Activated CD4-positive, alpha-beta T cell treated with anti-CD3 and anti-CD28 coated beads, Interleukin-2, amount 10 ng/mL, durations not matched to agents 24 days and 14 days (primary cell): ENCODE results near the gene TBX18. TPM values are rescaled to one million over a fixed set of nuclear protein-coding genes. Genes with fewer than 3 reads are reported as not detected.

Experiments used
- DNase-seq: peaks from one replicate; pipeline ENCODE4 v3.0.0; 2022
- H3K27ac Mint-ChIP-seq: one replicate; pipeline ENCODE4 v1.8.0; 2022; ENCODE audit warnings: mild to moderate bottlenecking, mixed read lengths
- H3K27me3 Mint-ChIP-seq: one replicate; pipeline ENCODE4 v1.8.0; 2022; ENCODE audit warnings: mixed read lengths
- H3K36me3 Mint-ChIP-seq: one replicate; pipeline ENCODE4 v1.8.0; 2022; ENCODE audit warnings: low read depth, mild to moderate bottlenecking, mixed read lengths
- H3K4me1 Mint-ChIP-seq: one replicate; pipeline ENCODE4 v1.8.0; 2021; ENCODE audit warnings: mixed read lengths
- H3K4me3 Mint-ChIP-seq: one replicate; pipeline ENCODE4 v1.8.0; 2022; ENCODE audit warnings: mild to moderate bottlenecking, moderate library complexity, mixed read lengths
- H3K9me3 Mint-ChIP-seq: one replicate; pipeline ENCODE4 v1.8.0; 2021; ENCODE audit warnings: mixed read lengths
- intact Hi-C: fragments of 100-400 bp; cut with micrococcal nuclease; formaldehyde crosslinking; loops from one replicate; pipeline ENCODE4 v1.15.1; 2023
- total RNA-seq: library from RNA; stranded (reverse); gene quantifications from 2 replicates; pipeline ENCODE4 v1.2.3, GENCODE V29; 2022

The TBX18 gene
- not detected in 2 replicates for total RNA-seq

DNA sequence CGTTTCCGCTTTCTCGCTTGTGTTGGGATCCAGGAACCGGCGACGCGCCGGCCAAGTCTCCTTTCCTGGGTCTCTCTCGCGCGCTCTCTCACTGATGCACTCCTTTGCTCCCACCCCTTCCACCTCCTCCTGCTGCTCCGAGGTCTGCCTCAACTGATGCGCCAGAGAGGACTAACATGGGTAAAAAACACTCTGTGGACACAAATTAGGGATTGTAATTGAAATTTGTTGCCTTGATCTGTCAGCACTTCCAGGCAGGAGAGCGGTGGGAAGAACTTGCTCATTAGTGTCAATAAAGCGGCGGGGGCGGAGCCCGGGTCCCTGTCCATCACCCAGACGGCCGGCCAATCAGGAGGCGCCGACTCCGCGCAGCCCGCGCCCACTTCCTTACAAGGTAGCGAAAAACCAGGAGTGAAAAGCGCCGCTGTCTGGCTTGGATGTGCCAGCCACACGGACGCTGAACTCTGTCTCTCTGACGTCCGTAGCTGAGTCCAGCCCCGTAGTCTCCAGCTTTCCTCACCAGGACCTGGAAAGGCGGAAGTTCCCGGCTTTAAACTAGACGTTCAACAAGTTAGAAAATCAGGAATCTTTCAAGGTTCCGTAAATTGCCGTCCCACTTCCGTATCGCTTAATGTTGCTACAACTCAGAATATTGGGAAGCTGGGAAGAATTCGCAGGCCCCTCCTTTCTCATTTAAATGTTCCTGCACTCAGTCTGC is at the start of gene TBX18:
Gene TBX18, minus strand, starts transcription at position 267 of the 718 bp plus-strand sequence. CDS start 417 bp downstream, outside the sequence.
- DNase-seq = peak; percentile 65
- Mint-ChIP-seq H3K36me3 (peaks cover 7% of the 10 kb centered on the region), H3K9me3 (peaks cover 20% of the 10 kb centered on the region), H3K4me1 (peaks cover 5% of the 10 kb centered on the region), H3K27ac (peak within 1 kb of the TSS; percentile 82), H3K27me3 (peaks cover 68% of the 10 kb centered on the region), H3K4me3 (peak within 1 kb of the TSS; percentile 63)
- intact Hi-C loops = loop anchor here (10.0 kb wide), 2 partner anchors 910 to 1060 kb away; partner anchors contain the start of genes CYB5R4, RIPPLY2 and SNAP91

DNA sequence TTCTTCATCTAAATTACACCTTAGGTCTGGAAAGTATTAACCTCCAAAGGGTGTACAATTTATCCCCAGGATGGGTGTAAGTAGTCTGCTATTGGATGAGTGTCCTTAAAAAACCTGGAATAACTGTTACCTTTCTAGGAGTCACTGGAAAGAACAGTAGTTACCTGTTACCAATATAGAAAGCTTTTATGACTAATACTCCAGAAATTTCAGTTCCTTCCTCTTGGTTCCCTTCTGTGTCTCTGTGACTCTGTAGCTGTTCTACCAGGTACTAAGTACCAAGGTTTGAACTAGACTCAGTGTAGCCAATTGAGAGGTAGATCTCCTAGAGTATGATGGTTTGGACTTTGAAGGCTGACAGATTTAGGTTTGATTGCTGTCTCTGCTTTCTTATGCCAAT is 47.0 kb upstream of the TBX18 start:
- DNase-seq = no peak
- H3K4me1 Mint-ChIP-seq = no peaks in the 10 kb centered on the region
- no peak overlapping the region for H3K27ac Mint-ChIP-seq
- intact Hi-C loops = no loop called here
- H3K27me3 Mint-ChIP-seq = no peaks in the 10 kb centered on the region
- H3K36me3 Mint-ChIP-seq = no peaks in the 10 kb centered on the region
- H3K9me3 Mint-ChIP-seq = no peaks in the 10 kb centered on the region
- no peak overlapping the region for H3K4me3 Mint-ChIP-seq

DNA sequence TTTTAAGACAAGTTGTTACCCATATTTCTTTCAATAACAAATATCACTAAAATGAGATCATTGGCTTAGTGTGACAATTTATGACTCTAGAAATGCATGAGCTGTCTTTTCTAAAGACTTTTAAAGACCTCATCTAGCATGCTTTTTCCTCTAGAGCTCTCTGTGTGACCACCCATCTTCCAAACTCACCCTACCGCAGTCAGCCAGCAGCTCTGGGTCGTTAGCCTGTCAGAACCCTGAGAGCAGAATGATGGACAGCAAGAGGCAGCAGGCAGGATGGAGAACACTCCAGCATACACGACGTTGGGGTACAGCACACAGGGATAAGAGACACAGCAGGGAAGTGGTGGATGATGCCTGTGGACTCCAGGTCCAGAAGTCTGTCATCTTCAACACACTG is 45.1 kb upstream of the TBX18 start:
- DNase-seq = no peak
- Mint-ChIP-seq H3K27ac (no peak overlapping the region), H3K36me3 (no peaks in the 10 kb centered on the region), H3K4me1 (no peaks in the 10 kb centered on the region), H3K4me3 (no peak overlapping the region), H3K27me3 (no peaks in the 10 kb centered on the region), H3K9me3 (no peaks in the 10 kb centered on the region)
- intact Hi-C loops = no loop called here

DNA sequence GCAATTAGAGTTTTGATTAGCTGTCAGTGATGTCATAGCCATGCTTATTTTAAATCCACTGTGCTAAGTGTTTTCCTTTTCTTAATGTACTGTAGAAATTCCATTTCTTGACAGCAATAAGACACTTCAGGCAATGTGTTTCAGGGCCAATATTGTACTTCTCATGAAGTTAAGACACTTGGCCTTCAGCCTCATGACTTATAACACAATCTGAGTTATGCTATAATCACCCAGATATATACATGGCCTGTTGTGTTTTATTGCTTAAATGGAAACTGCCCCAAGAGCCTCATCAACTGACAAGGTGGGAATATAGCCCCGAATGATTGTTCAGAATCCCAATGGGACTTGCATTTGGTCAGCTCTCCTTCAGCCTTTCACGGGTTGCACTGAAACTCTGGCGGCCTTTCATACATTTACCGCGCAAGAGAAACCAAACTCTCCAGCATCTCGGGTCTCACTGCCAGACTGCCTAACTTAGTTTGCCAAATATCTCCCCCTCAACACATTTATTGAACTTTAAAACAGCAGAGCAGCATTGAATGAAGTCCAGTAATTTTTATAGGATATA is 44.2 kb upstream of the TBX18 start:
- no peak for DNase-seq
- Mint-ChIP-seq H3K9me3 (no peaks in the 10 kb centered on the region), H3K27ac (no peak overlapping the region), H3K4me3 (no peak overlapping the region), H3K4me1 (no peaks in the 10 kb centered on the region), H3K27me3 (no peaks in the 10 kb centered on the region), H3K36me3 (no peaks in the 10 kb centered on the region)
- intact Hi-C loops = no loop called here

DNA sequence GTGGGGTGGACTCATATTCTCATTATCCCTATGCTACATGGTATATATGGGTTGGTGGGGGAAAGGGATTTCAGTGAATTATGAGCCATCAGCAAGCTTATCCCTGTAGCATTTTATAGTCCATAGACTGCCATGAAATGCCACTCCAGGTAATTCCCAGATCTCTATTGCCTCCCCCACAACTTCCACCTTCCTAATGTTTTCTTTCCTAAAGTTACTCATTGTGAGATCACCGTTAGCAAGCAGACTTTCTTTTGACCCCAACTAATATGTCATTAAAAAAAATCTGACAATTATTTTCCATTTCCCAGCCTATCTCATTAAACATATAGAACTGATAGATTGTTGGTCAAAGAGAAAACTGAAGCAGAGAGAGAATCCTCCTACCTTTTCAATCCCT is 40.7 kb upstream of the TBX18 start:
- Mint-ChIP-seq H3K27ac (no peak overlapping the region), H3K4me1 (no peaks in the 10 kb centered on the region), H3K9me3 (no peaks in the 10 kb centered on the region), H3K36me3 (no peaks in the 10 kb centered on the region), H3K27me3 (no peaks in the 10 kb centered on the region), H3K4me3 (no peak overlapping the region)
- no peak for DNase-seq
- intact Hi-C loops = no loop called here

DNA sequence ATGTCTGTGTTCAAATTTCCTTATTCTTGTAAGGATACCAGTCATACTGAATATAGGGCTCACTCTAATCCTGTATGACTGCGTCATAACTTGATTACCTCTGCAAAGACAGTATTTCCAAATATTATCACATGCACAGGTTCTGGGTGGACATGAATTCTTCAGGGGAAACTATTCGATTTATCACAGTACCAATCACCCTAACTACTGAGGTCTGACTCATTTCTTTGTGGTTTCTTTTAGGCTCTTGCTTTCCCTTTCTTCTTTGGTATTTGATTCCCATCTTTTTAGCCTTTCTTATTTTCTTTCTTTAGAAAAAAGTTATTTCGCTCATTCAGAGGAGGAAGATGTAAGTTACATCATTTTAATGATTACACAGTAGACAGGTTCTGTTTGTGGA is 40.3 kb upstream of the TBX18 start:
- H3K4me3 Mint-ChIP-seq = no peak overlapping the region
- no peaks in the 10 kb centered on the region for H3K9me3 Mint-ChIP-seq
- no peaks in the 10 kb centered on the region for H3K4me1 Mint-ChIP-seq
- intact Hi-C loops = no loop called here
- no peak overlapping the region for H3K27ac Mint-ChIP-seq
- no peaks in the 10 kb centered on the region for H3K36me3 Mint-ChIP-seq
- H3K27me3 Mint-ChIP-seq = no peaks in the 10 kb centered on the region
- DNase-seq = no peak

DNA sequence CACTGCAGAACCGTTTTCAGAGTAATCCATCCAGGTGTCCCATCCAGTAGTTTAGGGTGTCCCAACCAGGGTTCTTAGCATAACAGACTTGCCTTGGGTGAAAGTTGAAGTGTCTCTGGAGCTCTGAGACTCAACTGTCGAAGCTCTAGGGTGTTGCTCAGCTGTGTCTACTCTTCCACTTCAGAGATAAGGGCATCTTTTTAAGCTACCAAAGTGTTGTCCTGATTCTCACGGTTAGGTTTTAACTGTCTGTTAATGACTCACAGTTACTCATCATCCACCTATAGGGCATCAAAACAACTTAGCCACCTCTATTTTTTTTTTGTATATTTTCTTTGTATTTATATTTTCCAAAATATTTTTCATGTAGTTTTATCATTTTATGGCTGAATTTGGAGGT is 36.9 kb upstream of the TBX18 start:
- H3K36me3 Mint-ChIP-seq = no peaks in the 10 kb centered on the region
- no peak for DNase-seq
- no peaks in the 10 kb centered on the region for H3K4me1 Mint-ChIP-seq
- H3K4me3 Mint-ChIP-seq = no peak overlapping the region
- no peaks in the 10 kb centered on the region for H3K27me3 Mint-ChIP-seq
- peaks cover 3% of the 10 kb centered on the region for H3K9me3 Mint-ChIP-seq
- no peak overlapping the region for H3K27ac Mint-ChIP-seq
- intact Hi-C loops = no loop called here

DNA sequence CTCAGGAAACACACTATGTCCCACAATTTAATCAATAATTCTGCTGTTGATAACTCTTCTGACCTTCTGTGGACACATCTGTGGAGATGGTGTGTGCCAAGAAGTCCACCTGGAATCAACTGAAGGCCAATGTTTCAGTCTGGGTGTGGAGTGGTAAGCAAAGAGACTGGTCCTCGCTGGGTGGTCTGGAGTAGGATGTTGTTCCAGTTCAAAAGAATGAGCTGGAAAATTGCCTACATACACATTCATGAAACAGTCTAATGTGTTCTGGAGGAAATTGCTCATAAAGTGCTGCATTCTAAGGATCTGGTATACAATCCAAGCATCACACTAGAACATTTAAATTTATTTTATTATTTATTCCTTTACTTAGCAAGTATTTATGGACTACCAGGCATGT is 33.9 kb upstream of the TBX18 start:
- Mint-ChIP-seq H3K4me3 (no peak overlapping the region), H3K9me3 (peaks cover 3% of the 10 kb centered on the region), H3K4me1 (no peaks in the 10 kb centered on the region), H3K27me3 (no peaks in the 10 kb centered on the region), H3K36me3 (no peaks in the 10 kb centered on the region), H3K27ac (no peak overlapping the region)
- DNase-seq = no peak
- intact Hi-C loops = no loop called here

DNA sequence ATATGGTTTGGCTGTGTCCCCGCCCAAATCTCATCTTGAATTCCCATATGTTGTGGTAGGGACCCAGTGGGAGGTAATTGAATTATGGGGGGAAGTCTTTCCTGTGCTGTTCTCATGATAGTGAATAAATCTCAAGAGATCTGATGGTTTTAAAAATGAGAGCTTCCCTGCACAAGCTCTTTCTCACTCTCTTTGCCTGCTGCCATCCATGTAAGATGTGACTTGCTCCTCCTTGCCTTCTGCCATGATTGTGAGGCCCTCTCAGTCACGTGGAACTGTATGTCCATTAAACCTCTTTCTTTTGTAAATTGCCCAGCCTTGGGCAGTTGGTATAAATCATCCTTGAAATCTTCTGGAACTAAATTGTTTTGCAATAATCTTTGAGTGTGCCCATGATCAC is 31.9 kb upstream of the TBX18 start:
- H3K4me1 Mint-ChIP-seq = no peaks in the 10 kb centered on the region
- intact Hi-C loops = no loop called here

DNA sequence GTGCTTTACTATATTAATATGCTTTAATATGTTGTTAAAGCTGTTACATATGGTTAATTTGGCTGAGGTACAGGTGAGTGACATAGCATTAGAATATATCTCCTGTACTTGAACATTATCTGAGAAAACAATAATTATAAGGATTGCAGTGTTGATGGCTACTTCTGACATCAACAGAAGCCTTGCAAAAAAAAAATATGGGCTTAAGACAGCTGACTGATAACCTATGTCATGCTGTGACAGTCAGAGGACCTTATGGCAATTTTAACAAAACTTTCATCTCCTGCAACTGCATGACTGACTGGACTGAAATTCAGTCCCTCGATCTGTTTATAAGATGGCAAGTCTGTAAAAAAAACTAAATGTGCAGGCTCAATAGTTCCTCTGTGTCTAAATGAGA is 27.5 kb upstream of the TBX18 start:
- Mint-ChIP-seq H3K4me3 (no peak overlapping the region), H3K4me1 (no peaks in the 10 kb centered on the region), H3K9me3 (no peaks in the 10 kb centered on the region), H3K27me3 (no peaks in the 10 kb centered on the region), H3K27ac (no peak overlapping the region), H3K36me3 (no peaks in the 10 kb centered on the region)
- intact Hi-C loops = no loop called here
- no peak for DNase-seq

More for the DNA sequence above, 31.9 kb upstream of the TBX18 start:
- Mint-ChIP-seq H3K36me3 (no peaks in the 10 kb centered on the region), H3K4me3 (no peak overlapping the region), H3K27ac (no peak overlapping the region), H3K27me3 (no peaks in the 10 kb centered on the region), H3K9me3 (peaks cover 3% of the 10 kb centered on the region)
- no peak for DNase-seq

DNA sequence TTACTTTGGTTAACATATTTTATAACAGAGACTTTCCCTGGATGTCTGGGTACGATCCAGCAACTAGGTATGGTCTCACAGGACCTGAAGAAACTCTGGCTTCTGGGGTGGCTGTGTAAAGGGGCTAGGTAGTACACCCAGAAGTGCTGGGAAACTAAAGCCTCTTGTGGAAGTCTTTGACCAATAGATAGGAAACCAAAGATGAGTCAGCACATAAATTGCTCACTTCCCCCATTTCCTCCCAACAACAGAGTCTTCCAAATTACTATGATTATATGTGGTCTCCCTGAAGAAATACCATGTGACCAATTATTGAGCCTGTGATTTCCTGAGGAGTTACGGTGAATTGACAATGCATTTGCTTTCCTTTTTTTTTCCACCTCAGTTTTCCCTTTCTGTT is 26.8 kb upstream of the TBX18 start:
- Mint-ChIP-seq H3K9me3 (no peaks in the 10 kb centered on the region), H3K27me3 (no peaks in the 10 kb centered on the region), H3K27ac (no peak overlapping the region), H3K4me1 (no peaks in the 10 kb centered on the region), H3K4me3 (no peak overlapping the region), H3K36me3 (no peaks in the 10 kb centered on the region)
- intact Hi-C loops = no loop called here
- DNase-seq = no peak

DNA sequence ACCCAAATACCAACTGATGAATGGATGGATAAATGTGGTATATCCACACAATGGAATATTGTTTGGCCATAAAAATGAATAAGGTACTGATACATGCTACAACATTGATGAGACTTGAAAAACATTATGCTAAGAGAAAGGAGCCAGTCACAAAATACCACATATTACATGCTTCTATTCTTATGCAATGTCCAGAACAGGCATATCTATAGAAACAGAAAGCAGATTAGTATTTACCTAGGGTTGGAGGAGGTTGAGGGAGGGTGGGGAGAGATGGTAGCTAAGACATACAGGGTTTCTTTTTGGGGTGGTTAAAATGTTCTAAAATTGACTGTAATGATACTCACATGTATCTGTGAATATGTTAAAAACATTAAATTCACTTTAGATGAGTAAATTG is 24.8 kb upstream of the TBX18 start:
- Mint-ChIP-seq H3K27ac (no peak overlapping the region), H3K9me3 (no peaks in the 10 kb centered on the region), H3K4me3 (no peak overlapping the region), H3K27me3 (no peaks in the 10 kb centered on the region), H3K4me1 (no peaks in the 10 kb centered on the region), H3K36me3 (no peaks in the 10 kb centered on the region)
- intact Hi-C loops = no loop called here
- DNase-seq = no peak

DNA sequence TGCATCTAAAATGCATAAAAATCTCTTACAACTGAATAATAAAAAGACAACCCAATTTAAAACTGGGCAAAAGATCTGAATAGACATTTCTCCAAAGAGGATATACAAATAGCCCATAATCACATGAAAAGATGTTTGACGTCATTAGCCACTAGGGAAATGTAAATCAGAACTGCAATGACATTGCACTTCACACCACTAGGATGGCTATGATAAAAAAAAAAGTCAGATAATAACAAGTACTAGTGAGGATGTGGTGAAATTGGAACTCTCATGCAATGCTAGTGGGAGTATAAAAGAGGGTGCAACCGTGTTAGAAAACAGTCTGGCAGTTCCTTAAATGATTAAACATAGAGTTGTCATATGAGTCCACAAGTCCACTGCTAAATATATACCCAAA is 24.3 kb upstream of the TBX18 start:
- Mint-ChIP-seq H3K27me3 (no peaks in the 10 kb centered on the region), H3K27ac (no peak overlapping the region), H3K4me1 (no peaks in the 10 kb centered on the region), H3K4me3 (no peak overlapping the region), H3K36me3 (no peaks in the 10 kb centered on the region), H3K9me3 (no peaks in the 10 kb centered on the region)
- intact Hi-C loops = no loop called here
- DNase-seq = no peak

DNA sequence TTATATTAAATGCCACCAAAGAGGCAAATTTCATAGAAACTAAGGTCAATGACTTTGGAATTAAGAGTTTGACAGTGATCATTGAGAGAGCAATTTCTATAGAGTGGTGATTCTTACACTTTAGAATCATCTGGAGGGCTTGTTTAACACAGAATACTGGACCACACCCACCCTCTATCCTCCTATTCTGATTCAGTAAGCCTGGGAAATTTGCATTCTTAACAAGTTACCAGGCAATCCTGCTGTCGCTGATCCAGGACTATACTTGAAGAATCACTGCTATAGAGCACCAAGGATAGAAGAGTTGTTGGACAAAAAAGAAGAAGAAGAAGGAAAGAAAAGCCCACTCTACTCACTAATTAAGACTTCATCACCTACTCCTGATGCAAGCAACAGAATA is 21.3 kb upstream of the TBX18 start:
- no peak for DNase-seq
- Mint-ChIP-seq H3K4me3 (no peak overlapping the region), H3K9me3 (no peaks in the 10 kb centered on the region)

DNA sequence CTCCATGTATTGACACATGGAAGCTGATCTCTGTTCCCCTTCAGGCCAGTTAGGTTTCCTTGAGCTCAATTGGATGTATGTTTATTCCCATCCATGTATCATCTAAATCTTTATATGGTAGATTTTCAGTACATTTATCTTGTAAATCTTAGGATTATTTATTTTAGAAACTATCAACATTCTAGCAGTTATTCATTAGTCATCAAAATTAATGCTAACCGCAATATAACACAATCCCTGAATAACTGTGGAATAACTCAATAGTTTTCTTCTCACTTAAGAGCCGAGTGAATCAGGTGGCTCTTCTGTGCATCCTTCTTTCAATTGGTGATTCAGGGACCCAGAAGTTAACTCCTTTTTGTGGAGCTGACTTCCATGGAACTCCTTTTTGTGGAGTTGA is 15.5 kb upstream of the TBX18 start:
- Mint-ChIP-seq H3K27ac (no peak overlapping the region), H3K4me3 (no peak overlapping the region), H3K36me3 (no peaks in the 10 kb centered on the region), H3K9me3 (no peaks in the 10 kb centered on the region), H3K4me1 (no peaks in the 10 kb centered on the region), H3K27me3 (peaks cover 26% of the 10 kb centered on the region)
- intact Hi-C loops = no loop called here
- no peak for DNase-seq

More for the DNA sequence above, 21.3 kb upstream of the TBX18 start:
- intact Hi-C loops = no loop called here
- H3K27me3 Mint-ChIP-seq = no peaks in the 10 kb centered on the region
- no peak overlapping the region for H3K27ac Mint-ChIP-seq
- H3K36me3 Mint-ChIP-seq = no peaks in the 10 kb centered on the region
- no peaks in the 10 kb centered on the region for H3K4me1 Mint-ChIP-seq
